D721Med (cell line): ENCODE results near the gene ABHD16B.
A peak's percentile ranks its signal among the peaks of the same experiment; 100 is the strongest.

Experiments used
- DNase-seq: peaks from one replicate; pipeline ENCODE4 v3.0.0; 2011; ENCODE audit warnings: low spot score; ENCODE audit not compliant: insufficient read length
- FAIRE-seq: peaks from 2 replicates; lab custom pipeline; 2011; peaks lifted over from hg19 to GRCh38; lab: Jason Lieb, UNC
- CTCF ChIP-seq: IDR thresholded peaks from 2 replicates; pipeline ENCODE4 v1.5.1; 2012; ENCODE audit warnings: mild to moderate bottlenecking, control low read depth; ENCODE audit not compliant: insufficient read depth; ENCODE audit errors: missing control alignments

ABHD16B gene

GRCh38 chr20:63834491-63834880 lies 26.8 kb upstream of the ABHD16B start:
- DNase-seq (no peak), FAIRE-seq (no peak)
- no peak for TF ChIP-seq CTCF

GRCh38 chr20:63835021-63835858 lies 26.1 kb upstream of the ABHD16B start:
- no peak for TF ChIP-seq CTCF
- FAIRE-seq: no peak

DNA sequence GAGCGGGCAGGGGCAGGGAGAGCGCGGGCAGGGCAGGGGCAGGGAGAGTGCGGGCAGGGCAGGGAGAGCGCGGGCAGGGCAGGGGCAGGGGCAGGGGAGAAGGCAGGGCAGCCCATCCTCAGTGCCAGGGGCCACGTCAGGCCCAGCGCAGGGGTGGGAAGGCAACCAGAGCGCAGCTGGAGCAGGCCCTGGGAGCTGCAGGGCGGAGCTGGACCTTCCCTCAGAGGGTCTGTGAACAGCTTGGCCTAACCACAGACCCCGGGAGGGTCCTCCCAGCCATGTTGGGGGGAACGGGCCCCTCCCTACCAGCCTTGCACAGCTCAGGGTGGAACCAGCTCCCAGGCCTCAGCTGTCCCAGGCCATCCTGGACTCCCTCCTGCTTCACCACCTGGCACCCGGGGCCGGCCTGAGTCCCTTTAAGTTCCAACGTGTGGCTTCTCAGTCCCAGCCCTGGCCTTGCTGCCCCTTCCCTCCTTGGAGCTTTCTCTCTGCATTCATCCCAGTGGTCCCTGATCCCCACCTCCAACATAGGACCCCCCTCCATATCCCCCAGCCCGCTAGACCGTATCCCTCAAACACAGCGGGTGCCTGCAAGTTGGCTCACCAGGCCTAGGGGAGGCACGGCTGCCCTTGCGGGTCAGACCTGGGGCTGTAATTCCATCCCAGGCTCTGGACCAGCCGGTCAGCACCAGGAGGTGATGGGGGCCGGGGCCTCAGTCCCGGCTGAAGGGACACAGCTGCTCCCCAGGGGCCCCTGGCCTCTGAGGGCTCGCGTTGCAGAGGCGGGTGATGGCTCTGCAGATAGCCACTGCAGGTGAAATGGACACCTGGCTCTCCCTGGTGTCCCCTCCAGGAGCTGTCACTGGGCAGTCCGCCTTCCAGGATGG lies 24.6 kb upstream of the ABHD16B start:
- FAIRE-seq (no peak), DNase-seq (no peak)

More at GRCh38 chr20:63835021-63835858, 26.1 kb upstream of the ABHD16B start:
- peak; percentile 84 for DNase-seq

DNA sequence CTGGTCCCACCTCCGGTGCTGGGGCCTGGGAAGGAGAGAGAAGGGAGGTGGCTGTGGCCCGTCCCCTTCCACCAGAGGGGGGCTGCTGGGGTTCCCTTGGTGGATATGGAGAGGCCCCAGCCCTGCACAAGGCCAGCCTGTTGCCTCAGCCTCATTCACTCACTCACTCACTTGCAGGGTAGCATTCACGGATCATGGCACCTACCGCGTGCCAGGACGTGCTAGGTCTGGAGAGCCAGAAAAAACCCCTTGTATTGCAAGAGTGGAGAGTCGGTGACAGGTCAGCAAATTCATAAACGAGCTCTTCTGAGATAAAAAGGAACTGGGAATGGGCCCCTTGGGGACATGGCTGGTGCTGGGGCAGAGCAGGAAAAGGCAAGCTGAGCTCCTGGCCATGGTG lies 23.8 kb upstream of the ABHD16B start:
- no peak for TF ChIP-seq CTCF
- FAIRE-seq (no peak), DNase-seq (no peak)

More for the DNA sequence above, 24.6 kb upstream of the ABHD16B start:
- TF ChIP-seq CTCF: no peak

DNA sequence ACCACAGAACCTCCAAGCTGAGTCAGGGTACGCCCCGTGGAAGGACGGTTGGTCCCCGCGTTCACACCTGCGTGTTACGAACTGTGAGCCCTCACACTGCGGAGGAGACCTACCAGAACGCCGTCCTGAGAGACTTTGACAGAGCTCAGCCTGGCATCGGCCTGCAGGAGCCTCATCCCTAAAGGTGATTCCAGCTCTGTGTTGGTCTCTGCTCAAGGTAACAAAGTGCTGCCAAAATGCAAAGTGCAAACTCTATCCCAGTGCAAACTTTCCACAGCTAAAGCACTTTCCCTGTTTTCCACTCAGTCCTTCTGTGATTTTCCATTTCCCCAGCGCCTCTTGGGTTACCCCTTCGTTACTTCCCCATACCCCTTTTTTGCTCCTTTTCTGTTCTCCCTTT lies 21.7 kb upstream of the ABHD16B start:
- DNase-seq (no peak), FAIRE-seq (no peak)
- TF ChIP-seq CTCF: no peak

- DNase-seq: no peak
- FAIRE-seq: no peak
- TF ChIP-seq CTCF: no peak
Observed at GRCh38 chr20:63840405-63840828, 20.9 kb upstream of the ABHD16B start.
